HEK293 (cell line): ENCODE measurements around the gene TYROBP.

Experiments
- CTCF ChIA-PET: fragments of 350-600 bp; formaldehyde crosslinking; extraction: SDS; loops from one replicate; lab custom pipeline; 2021; ENCODE audit warnings: antibody characterized with exemption; lab: Yijun Ruan, JAX
- POLR2A ChIA-PET: fragments of 300-600 bp; formaldehyde crosslinking; extraction: SDS; loops from one replicate; lab custom pipeline; 2020; ENCODE audit warnings: antibody characterized with exemption, inconsistent platforms; lab: Yijun Ruan, JAX
- H3K27ac ChIP-seq: fragments of 200-500 bp; sonication (Bioruptor generic); 2 replicates; pipeline ENCODE4 v1.5.1; 2014; ENCODE audit warnings: low read depth, low read length, control low read depth, inconsistent platforms; ENCODE audit errors: extremely low read depth
- H3K36me3 ChIP-seq, 2 experiments: fragments of 200-500 bp in 1 of 2; sonication (Bioruptor generic) in 1 of 2; 1 replicate in 1 of 2; 2 replicates in 1 of 2; pipeline ENCODE4 v1.5.1; 2014 to 2017; ENCODE audit warnings: inconsistent platforms in 2 of 2, low read length in 2 of 2; ENCODE audit not compliant: control insufficient read depth in 2 of 2, insufficient read depth in 1 of 2
- H3K4me1 ChIP-seq: fragments of 200-500 bp; sonication (Bioruptor generic); 2 replicates; pipeline ENCODE4 v1.5.1; 2014; ENCODE audit warnings: mild to moderate bottlenecking, low read length, inconsistent platforms; ENCODE audit not compliant: control insufficient read depth, insufficient read depth
- H3K4me3 ChIP-seq: 2 replicates; pipeline ENCODE4 v1.5.1; 2011; ENCODE audit warnings: low read depth, mild to moderate bottlenecking, control low read depth, low read length, moderate library complexity
- H3K9me3 ChIP-seq: fragments of 200-500 bp; sonication (Bioruptor generic); 2 replicates; pipeline ENCODE4 v1.5.1; 2014; ENCODE audit warnings: low read depth, low read length, inconsistent platforms; ENCODE audit not compliant: control insufficient read depth, insufficient read depth
- ATF2 ChIP-seq: fragments of 450-650 bp; formaldehyde crosslinking; IDR thresholded peaks from 2 replicates; pipeline ENCODE4 v1.5.1; 2016; ENCODE audit warnings: missing biosample characterization, missing genetic modification characterization, low read depth
- EGR2 ChIP-seq: fragments of 450-650 bp; formaldehyde crosslinking; IDR thresholded peaks from 2 replicates; pipeline ENCODE4 v1.5.1; 2016; ENCODE audit warnings: low read depth, missing biosample characterization, missing genetic modification characterization
- IKZF3 ChIP-seq: fragments of 450-650 bp; IDR thresholded peaks from 2 replicates; pipeline ENCODE4 v1.5.0; 2018; ENCODE audit warnings: missing biosample characterization, mild to moderate bottlenecking, missing genetic modification characterization, moderate library complexity
- KLF1 ChIP-seq: fragments of 450-650 bp; formaldehyde crosslinking; IDR thresholded peaks from 2 replicates; pipeline ENCODE4 v1.5.1; 2016; ENCODE audit warnings: missing biosample characterization, missing genetic modification characterization
- KLF10 ChIP-seq: fragments of 450-650 bp; IDR thresholded peaks from 2 replicates; pipeline ENCODE4 v1.5.1; 2018; ENCODE audit warnings: missing biosample characterization, mild to moderate bottlenecking, missing genetic modification characterization
- MYNN ChIP-seq: fragments of 450-650 bp; formaldehyde crosslinking; IDR thresholded peaks from 2 replicates; pipeline ENCODE4 v1.5.1; 2016; ENCODE audit warnings: missing biosample characterization, missing genetic modification characterization, borderline replicate concordance
- REPIN1 ChIP-seq: fragments of 450-650 bp; formaldehyde crosslinking; IDR thresholded peaks from 2 replicates; pipeline ENCODE4 v1.5.1; 2017; ENCODE audit warnings: missing biosample characterization, missing genetic modification characterization, low read depth
- SP7 ChIP-seq: fragments of 450-650 bp; formaldehyde crosslinking; IDR thresholded peaks from 2 replicates; pipeline ENCODE4 v1.5.1; 2016; ENCODE audit warnings: missing biosample characterization, missing genetic modification characterization
- ZBTB49 ChIP-seq: fragments of 450-650 bp; formaldehyde crosslinking; IDR thresholded peaks from 2 replicates; pipeline ENCODE4 v1.5.1; 2016; ENCODE audit warnings: missing biosample characterization, missing genetic modification characterization, low read depth
- ZNF114 ChIP-seq: fragments of 450-650 bp; formaldehyde crosslinking; IDR thresholded peaks from 2 replicates; pipeline ENCODE4 v1.5.0; 2017; ENCODE audit warnings: missing biosample characterization, missing genetic modification characterization
- ZNF121 ChIP-seq: fragments of 450-650 bp; formaldehyde crosslinking; IDR thresholded peaks from 2 replicates; pipeline ENCODE4 v1.5.1; 2016; ENCODE audit warnings: missing biosample characterization, missing genetic modification characterization
- ZNF146 ChIP-seq: fragments of 450-650 bp; formaldehyde crosslinking; IDR thresholded peaks from 2 replicates; pipeline ENCODE4 v1.5.1; 2016; ENCODE audit warnings: missing biosample characterization, missing genetic modification characterization
- ZNF19 ChIP-seq: fragments of 450-650 bp; formaldehyde crosslinking; IDR thresholded peaks from 2 replicates; pipeline ENCODE4; 2016; ENCODE audit warnings: missing biosample characterization, missing genetic modification characterization, low read depth
- ZNF2 ChIP-seq: fragments of 450-650 bp; formaldehyde crosslinking; IDR thresholded peaks from 2 replicates; pipeline ENCODE4 v1.5.1; 2016; ENCODE audit warnings: missing biosample characterization, missing genetic modification characterization
- ZNF280C ChIP-seq: fragments of 450-650 bp; formaldehyde crosslinking; IDR thresholded peaks from 2 replicates; pipeline ENCODE4 v1.5.1; 2016; ENCODE audit warnings: missing biosample characterization, missing genetic modification characterization
- ZNF311 ChIP-seq: fragments of 450-650 bp; formaldehyde crosslinking; IDR thresholded peaks from 2 replicates; pipeline ENCODE4 v1.5.1; 2017; ENCODE audit warnings: missing biosample characterization, missing genetic modification characterization, borderline replicate concordance
- ZNF366 ChIP-seq: fragments of 450-650 bp; formaldehyde crosslinking; conservative IDR thresholded peaks from 2 replicates; pipeline ENCODE4 v1.5.1; 2016; ENCODE audit warnings: missing biosample characterization, missing genetic modification characterization
- ZNF394 ChIP-seq: fragments of 450-650 bp; formaldehyde crosslinking; IDR thresholded peaks from 2 replicates; pipeline ENCODE4 v1.5.1; 2016; ENCODE audit warnings: missing biosample characterization, missing genetic modification characterization, mild to moderate bottlenecking, moderate library complexity, borderline replicate concordance
- ZNF488 ChIP-seq: fragments of 450-650 bp; formaldehyde crosslinking; IDR thresholded peaks from 2 replicates; pipeline ENCODE4 v1.5.1; 2016; ENCODE audit warnings: missing biosample characterization, missing genetic modification characterization
- ZNF501 ChIP-seq: fragments of 450-650 bp; formaldehyde crosslinking; IDR thresholded peaks from 2 replicates; pipeline ENCODE4 v1.5.1; 2016; ENCODE audit warnings: missing biosample characterization, missing genetic modification characterization
- ZNF571 ChIP-seq: fragments of 450-650 bp; formaldehyde crosslinking; IDR thresholded peaks from 2 replicates; pipeline ENCODE4 v1.5.0; 2017; ENCODE audit warnings: missing biosample characterization, missing genetic modification characterization
- ZNF596 ChIP-seq: fragments of 450-650 bp; IDR thresholded peaks from 2 replicates; pipeline ENCODE4 v1.5.0; 2018; ENCODE audit warnings: missing biosample characterization, mild to moderate bottlenecking, missing genetic modification characterization, moderate library complexity
- ZNF621 ChIP-seq: fragments of 450-650 bp; formaldehyde crosslinking; IDR thresholded peaks from 2 replicates; pipeline ENCODE4 v1.5.1; 2017; ENCODE audit warnings: missing biosample characterization, missing genetic modification characterization
- ZNF664 ChIP-seq: fragments of 450-650 bp; formaldehyde crosslinking; IDR thresholded peaks from 2 replicates; pipeline ENCODE4 v1.5.1; 2016; ENCODE audit warnings: missing biosample characterization, missing genetic modification characterization
- ZNF792 ChIP-seq: fragments of 450-650 bp; formaldehyde crosslinking; IDR thresholded peaks from 2 replicates; pipeline ENCODE4 v1.5.1; 2016; ENCODE audit warnings: missing biosample characterization, missing genetic modification characterization
- ZSCAN23 ChIP-seq: fragments of 450-650 bp; formaldehyde crosslinking; IDR thresholded peaks from 2 replicates; pipeline ENCODE4 v1.5.1; 2016; ENCODE audit warnings: missing biosample characterization, missing genetic modification characterization

TYROBP gene

GRCh38 chr19:35902870-35903475, 5.1 kb downstream of the TYROBP start:
- TF ChIP-seq ZNF146 (tag by site-specific recombination) (0 out of 2 replicates have a peak, but pooled peaks have one; percentile 32), ZNF311 (tag by site-specific recombination) (no peak), ZSCAN23 (tag by site-specific recombination) (0 out of 2 replicates have a peak, but pooled peaks have one; percentile 5), ZNF121 (peak; percentile 100), ZNF621 (tag by site-specific recombination) (no peak), ZNF280C (peak; percentile 55; the same call in 1 of the 2 replicates)
- TF ChIP-seq, all 188 proteins: peak for 4
- POLR2A ChIA-PET, result interaction anchor here (0.8 kb wide), 1 partner anchor 155 kb away, joined by 3 read pairs; the partner anchor contains the start of gene LIN37
- no peak overlapping the region for H3K4me3 ChIP-seq
- peaks cover 14% of the 10 kb centered on the region for H3K4me1 ChIP-seq
- peak overlapping the region; percentile 21; the same call in 1 of the 2 replicates for H3K27ac ChIP-seq
- peaks cover 4 to 6% of the 10 kb centered on the region in 2 experiments for H3K36me3 ChIP-seq
- no peaks in the 10 kb centered on the region for H3K9me3 ChIP-seq
- CTCF ChIA-PET, result no interaction called here

- POLR2A ChIA-PET, result interaction anchor here (1.7 kb wide), 1 partner anchor 23 kb away, joined by 8 read pairs; no protein-coding TSS in a partner anchor
- H3K9me3 ChIP-seq, result no peaks in the 10 kb centered on the region
- H3K27ac ChIP-seq, result peak within 1 kb of the TSS; percentile 21; the same call in 1 of the 2 replicates
- peaks cover 14% of the 10 kb centered on the region for H3K4me1 ChIP-seq
- CTCF ChIA-PET, result no interaction called here
- peaks cover 12 to 15% of the 10 kb centered on the region in 2 experiments for H3K36me3 ChIP-seq
- H3K4me3 ChIP-seq, result no peak within 1 kb of the TSS
- no peak for TF ChIP-seq MYNN (tag by site-specific recombination)
- 0 out of 2 replicates have a peak, but pooled peaks have one; percentile 14 for TF ChIP-seq ZNF366 (tag by site-specific recombination)
- no peak for TF ChIP-seq ZNF114 (tag by site-specific recombination)
- no peak for TF ChIP-seq ZNF596 (tag by site-specific recombination)
- TF ChIP-seq EGR2 (tag by site-specific recombination), result no peak
- no peak for TF ChIP-seq KLF10 (tag by site-specific recombination)
- TF ChIP-seq ZNF488 (tag by site-specific recombination), result no peak
- TF ChIP-seq ZBTB49 (tag by site-specific recombination), result no peak
- TF ChIP-seq REPIN1 (tag by site-specific recombination), result no peak
- TF ChIP-seq ATF2, result no peak
- TF ChIP-seq KLF1 (tag by site-specific recombination), result peak; percentile 12; the same call in 1 of the 2 replicates
- TF ChIP-seq ZNF501 (tag by site-specific recombination), result no peak
- TF ChIP-seq ZNF2, result peak; percentile 100
- peak; percentile 40; the same call in 1 of the 2 replicates for TF ChIP-seq IKZF3
- peak; percentile 28; the same call in 1 of the 2 replicates for TF ChIP-seq SP7
- no peak for TF ChIP-seq ZNF792
- no peak for TF ChIP-seq ZNF664 (tag by site-specific recombination)
- TF ChIP-seq ZNF19 (tag by site-specific recombination), result no peak
- no peak for TF ChIP-seq ZNF571 (tag by site-specific recombination)
- no peak for TF ChIP-seq ZNF394 (tag by site-specific recombination)
These were observed 6.0 kb downstream of the TYROBP start, which contains the start of gene HCST for GRCh38 chr19:35901854-35902661. HCST (plus strand) TSS chr19:35902529; CDS start chr19:35902594, 65 bp downstream.
